HepG2 (cell line): ENCODE measurements around the gene SNX9. TPM values are rescaled to one million over a fixed set of nuclear protein-coding genes. Genes with fewer than 3 reads are reported as not detected.

Source experiments
- BHLHE40 ChIP-seq: IDR thresholded peaks from 2 replicates; pipeline ENCODE4 v1.6.1; 2011; ENCODE audit warnings: low read length, improper control_type of control experiment
- CBX5 ChIP-seq: sonication (generic); formaldehyde crosslinking; IDR thresholded peaks from 2 replicates; pipeline ENCODE4 v1.4.0; 2020; ENCODE audit warnings: missing genetic modification reagents, borderline replicate concordance
- CCDC6 ChIP-seq: sonication (generic); formaldehyde crosslinking; IDR thresholded peaks from 2 replicates; pipeline ENCODE4 v1.8.1; 2022; ENCODE audit warnings: mild to moderate bottlenecking, missing genetic modification reagents, moderate library complexity
- DMAP1 ChIP-seq: IDR thresholded peaks from 2 replicates; pipeline ENCODE4 v1.6.1; 2016
- EEA1 ChIP-seq: sonication (generic); formaldehyde crosslinking; IDR thresholded peaks from 2 replicates; pipeline ENCODE4 v1.5.1; 2020; ENCODE audit warnings: mild to moderate bottlenecking, missing genetic modification reagents, borderline replicate concordance
- ELF1 ChIP-seq: sonication (generic); formaldehyde crosslinking; IDR thresholded peaks from 2 replicates; pipeline ENCODE4 v1.4.0; 2020; ENCODE audit warnings: missing genetic modification reagents
- GPN1 ChIP-seq: sonication (generic); formaldehyde crosslinking; IDR thresholded peaks from 2 replicates; pipeline ENCODE4 v1.5.1; 2020; ENCODE audit warnings: missing genetic modification reagents, borderline replicate concordance
- IKZF1 ChIP-seq: fragments of 450-650 bp; IDR thresholded peaks from 2 replicates; pipeline ENCODE4 v1.7.1; 2016
- JUN ChIP-seq: sonication (generic); formaldehyde crosslinking; IDR thresholded peaks from 2 replicates; pipeline ENCODE4 v1.4.0; 2020; ENCODE audit warnings: mild to moderate bottlenecking, missing genetic modification reagents
- KAT2B ChIP-seq: fragments of 150-350 bp; IDR thresholded peaks from 2 replicates; pipeline ENCODE4 v1.6.1; 2014; ENCODE audit warnings: low read depth, low read length, borderline replicate concordance
- KDM2A ChIP-seq: sonication (generic); formaldehyde crosslinking; IDR thresholded peaks from 2 replicates; pipeline ENCODE4 v1.4.0; 2020; ENCODE audit warnings: low read depth, missing genetic modification reagents, borderline replicate concordance
- KLF12 ChIP-seq: sonication (generic); formaldehyde crosslinking; IDR thresholded peaks from 2 replicates; pipeline ENCODE4 v1.4.0; 2020; ENCODE audit warnings: missing genetic modification reagents, borderline replicate concordance
- MXI1 ChIP-seq: IDR thresholded peaks from 3 replicates; pipeline ENCODE4 v1.6.1; 2012; ENCODE audit warnings: low read depth, low read length, inconsistent platforms, borderline replicate concordance
- NAIF1 ChIP-seq: sonication (generic); formaldehyde crosslinking; IDR thresholded peaks from 2 replicates; pipeline ENCODE4 v1.5.0; 2020; ENCODE audit warnings: mild to moderate bottlenecking, missing genetic modification reagents, borderline replicate concordance
- NR2F6 ChIP-seq, 2 experiments: IDR thresholded peaks; 2 replicates each; pipeline ENCODE4 v1.6.1; 2016; ENCODE audit warnings: antibody characterized with exemption in 1 of 2, mild to moderate bottlenecking in 1 of 2
- PHF21A ChIP-seq: sonication (generic); formaldehyde crosslinking; IDR thresholded peaks from 2 replicates; pipeline ENCODE4 v1.5.0; 2020; ENCODE audit warnings: mild to moderate bottlenecking, missing genetic modification reagents
- TEAD3 ChIP-seq: optimal IDR thresholded peaks from 2 replicates; pipeline ENCODE3; 2016; ENCODE audit warnings: borderline replicate concordance
- TGIF2 ChIP-seq: IDR thresholded peaks from 2 replicates; pipeline ENCODE4 v1.6.1; 2016; ENCODE audit warnings: control low read depth, missing compliant biosample characterization
- U2AF2 ChIP-seq: fragments of 200-400 bp; formaldehyde crosslinking; IDR thresholded peaks from 2 replicates; pipeline ENCODE4 v1.6.1; 2017; ENCODE audit warnings: low read depth, mild to moderate bottlenecking, low read length
- ZFP36 ChIP-seq: fragments of 150-350 bp; IDR thresholded peaks from 2 replicates; pipeline ENCODE4 v1.6.1; 2018; ENCODE audit warnings: borderline replicate concordance, low read length, low read depth; ENCODE audit not compliant: partially characterized antibody
- ZNF205 ChIP-seq: IDR thresholded peaks from 2 replicates; pipeline ENCODE4 v1.6.1; 2018; ENCODE audit warnings: missing biosample characterization, missing genetic modification reagents
- ZNF253 ChIP-seq: sonication (generic); formaldehyde crosslinking; IDR thresholded peaks from 2 replicates; pipeline ENCODE4 v1.8.0; 2022; ENCODE audit warnings: mild to moderate bottlenecking, missing genetic modification reagents, borderline replicate concordance
- ZNF331 ChIP-seq: sonication (generic); formaldehyde crosslinking; IDR thresholded peaks from 2 replicates; pipeline ENCODE4 v1.4.0; 2020; ENCODE audit warnings: missing genetic modification reagents
- ZNF598 ChIP-seq: sonication (generic); formaldehyde crosslinking; IDR thresholded peaks from 2 replicates; pipeline ENCODE4 v1.5.1; 2020; ENCODE audit warnings: mild to moderate bottlenecking, missing genetic modification reagents, borderline replicate concordance
- ZNF749 ChIP-seq: sonication (generic); formaldehyde crosslinking; IDR thresholded peaks from 2 replicates; pipeline ENCODE4 v1.8.0; 2022; ENCODE audit warnings: mild to moderate bottlenecking, missing genetic modification reagents, moderate library complexity, borderline replicate concordance
- ZNF776 ChIP-seq: sonication (generic); formaldehyde crosslinking; IDR thresholded peaks from 2 replicates; pipeline ENCODE4 v1.4.0; 2020; ENCODE audit warnings: mild to moderate bottlenecking, missing genetic modification reagents
- ZNF782 ChIP-seq: sonication (generic); formaldehyde crosslinking; IDR thresholded peaks from 2 replicates; pipeline ENCODE4 v1.4.0; 2020; ENCODE audit warnings: missing genetic modification reagents, mild to moderate bottlenecking, borderline replicate concordance
- ZNF883 ChIP-seq: sonication (generic); formaldehyde crosslinking; IDR thresholded peaks from 2 replicates; pipeline ENCODE4 v1.5.1; 2020; ENCODE audit warnings: mild to moderate bottlenecking, missing genetic modification reagents; ENCODE audit errors: not compliant biosample characterization
- polyA plus RNA-seq, 8 experiments: library from polyadenylated mRNA; depleted of rRNA in 3 of 8; stranded (reverse) in 7 of 8; unstranded in 1 of 8; fragments of >200 nt; fragmentation: Illumina TruSeq in 4 of 8; extraction: Trizol in 4 of 8; gene quantifications; 2 replicates each; pipeline versions ENCODE4 v1.2.1 to v1.2.3, GENCODE V29; 2011 to 2016; ENCODE audit warnings: low read depth in 4 of 8, missing spikeins in 1 of 8, mixed read lengths in 1 of 8; ENCODE audit not compliant: insufficient read depth in 1 of 8
- total RNA-seq, 5 experiments: library from RNA; depleted of rRNA; stranded (reverse); fragments of >200 nt; fragmentation: Illumina TruSeq; extraction: Trizol; gene quantifications; 2 replicates each; pipeline ENCODE4 v1.2.3, GENCODE V29; 2016; ENCODE audit warnings: low read depth in 1 of 5
- TF ChIP-seq, protein P1 (sequence below): sonication (generic); formaldehyde crosslinking; conservative IDR thresholded peaks from 2 replicates; pipeline ENCODE4 v1.8.0; 2022; ENCODE audit warnings: low read depth, missing genetic modification reagents

SNX9 gene
- total and polyA plus RNA-seq, 2 of the 13 experiments (the other 11 are each of a cell fraction or from before 2014, with no cell fraction given): 21.9 to 36.0 TPM

DNA sequence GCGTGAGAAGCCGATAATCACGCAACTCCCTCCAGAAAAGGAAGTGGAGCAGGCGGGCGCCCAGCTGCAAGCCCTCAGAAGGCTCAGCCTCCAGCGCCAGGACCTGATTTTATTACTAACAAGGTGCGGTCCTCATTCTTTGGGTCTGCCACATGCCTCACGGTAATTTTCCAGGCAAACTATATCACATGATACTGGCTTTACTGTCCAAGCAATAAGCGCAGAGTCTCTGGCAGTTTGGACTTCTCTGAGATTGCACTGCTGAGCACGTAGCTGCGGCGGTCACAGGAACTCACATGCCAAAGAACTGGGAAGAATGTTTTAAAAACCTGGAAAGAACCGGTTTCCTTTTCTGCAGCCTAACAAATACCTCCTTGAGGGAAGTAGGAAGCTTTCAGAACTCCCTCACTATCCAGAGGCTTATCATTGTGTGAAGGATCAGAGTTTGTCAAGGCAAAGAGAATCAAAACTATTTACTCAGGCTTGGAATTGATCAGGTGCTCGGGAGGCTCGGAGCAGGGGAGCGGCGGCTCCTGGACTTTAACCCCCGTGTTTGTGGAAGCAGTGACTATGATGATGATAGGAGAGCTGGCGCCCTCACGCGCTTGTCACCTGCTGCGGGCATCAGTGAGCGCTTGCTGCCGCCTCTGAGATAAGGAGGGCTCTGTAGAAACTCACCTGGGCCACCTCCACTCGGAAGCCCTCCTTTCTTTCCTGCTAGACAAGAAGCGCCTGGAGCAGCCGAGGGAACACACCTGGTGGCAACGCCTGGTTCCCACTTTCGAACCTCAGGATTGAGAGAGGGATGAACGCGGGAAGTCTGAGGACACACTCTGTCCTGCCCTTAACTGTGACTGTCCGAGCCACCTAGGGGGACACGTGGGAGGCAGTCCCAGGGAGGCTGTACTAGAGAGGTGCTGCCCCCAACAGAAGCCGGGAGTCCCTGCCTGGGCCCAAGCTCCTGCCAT, 131.4 kb downstream of the SNX9 start (continued):
- TF ChIP-seq ZNF598 (CRISPR knock-in tag): no peak; the same call in 1 of the 2 replicates
- TF ChIP-seq GPN1 (CRISPR knock-in tag): no peak
- peak; percentile 14; the same call in 1 of the 3 replicates for TF ChIP-seq MXI1
- TF ChIP-seq, protein P1, sequence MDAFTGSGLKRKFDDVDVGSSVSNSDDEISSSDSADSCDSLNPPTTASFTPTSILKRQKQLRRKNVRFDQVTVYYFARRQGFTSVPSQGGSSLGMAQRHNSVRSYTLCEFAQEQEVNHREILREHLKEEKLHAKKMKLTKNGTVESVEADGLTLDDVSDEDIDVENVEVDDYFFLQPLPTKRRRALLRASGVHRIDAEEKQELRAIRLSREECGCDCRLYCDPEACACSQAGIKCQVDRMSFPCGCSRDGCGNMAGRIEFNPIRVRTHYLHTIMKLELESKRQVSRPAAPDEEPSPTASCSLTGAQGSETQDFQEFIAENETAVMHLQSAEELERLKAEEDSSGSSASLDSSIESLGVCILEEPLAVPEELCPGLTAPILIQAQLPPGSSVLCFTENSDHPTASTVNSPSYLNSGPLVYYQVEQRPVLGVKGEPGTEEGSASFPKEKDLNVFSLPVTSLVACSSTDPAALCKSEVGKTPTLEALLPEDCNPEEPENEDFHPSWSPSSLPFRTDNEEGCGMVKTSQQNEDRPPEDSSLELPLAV: no peak
- peak; percentile 38; the same call in 1 of the 2 replicates for TF ChIP-seq CCDC6
- TF ChIP-seq BHLHE40: peak; percentile 92
- peak; percentile 93 for TF ChIP-seq ZFP36
- no peak; the same call in 1 of the 2 replicates for TF ChIP-seq CBX5 (CRISPR knock-in tag)
- TF ChIP-seq ZNF749 (CRISPR knock-in tag): no peak
- peak; percentile 64; the same call in 1 of the 2 replicates for TF ChIP-seq JUN
- peak; percentile 45; the same call in 1 of the 2 replicates for TF ChIP-seq ZNF331 (CRISPR knock-in tag)
- TF ChIP-seq ZNF253: no peak
- TF ChIP-seq TEAD3: peak; percentile 57
- TF ChIP-seq NAIF1: peak; percentile 75; the same call in 1 of the 2 replicates
- TF ChIP-seq EEA1 (CRISPR knock-in tag): no peak
- TF ChIP-seq KDM2A: peak; percentile 87
- no peak for TF ChIP-seq IKZF1
- TF ChIP-seq KLF12: peak; percentile 51; the same call in 1 of the 2 replicates
- TF ChIP-seq NR2F6 (IDR thresholded peaks at IDR 0.05): no peak; the same call in 1 of the 2 replicates
- TF ChIP-seq NR2F6 (CRISPR knock-in tag; IDR thresholded peaks at IDR 0.05): peak; percentile 59
- TF ChIP-seq TGIF2: 0 out of 2 replicates have a peak, but pooled peaks have one; percentile 20
- TF ChIP-seq DMAP1 (CRISPR knock-in tag): peak; percentile 92
- no peak for TF ChIP-seq ZNF883 (CRISPR knock-in tag)
- no peak for TF ChIP-seq U2AF2
- TF ChIP-seq PHF21A (CRISPR knock-in tag): peak; percentile 99
- no peak; the same call in 1 of the 2 replicates for TF ChIP-seq ZNF782 (CRISPR knock-in tag)
- 0 out of 2 replicates have a peak, but pooled peaks have one; percentile 58 for TF ChIP-seq ZNF776
- 0 out of 2 replicates have a peak, but pooled peaks have one; percentile 26 for TF ChIP-seq ELF1 (CRISPR knock-in tag)
- TF ChIP-seq ZNF205 (CRISPR knock-in tag): peak; percentile 96
- no peak for TF ChIP-seq KAT2B
